ENCODE measurements around the gene PPM1B.
"Not testable (repeated sequence)": the region's sequence is repeated elsewhere in the genome, so short reads cannot be mapped to it uniquely, and the experiment has no call there.

Gene PPM1B

DNA sequence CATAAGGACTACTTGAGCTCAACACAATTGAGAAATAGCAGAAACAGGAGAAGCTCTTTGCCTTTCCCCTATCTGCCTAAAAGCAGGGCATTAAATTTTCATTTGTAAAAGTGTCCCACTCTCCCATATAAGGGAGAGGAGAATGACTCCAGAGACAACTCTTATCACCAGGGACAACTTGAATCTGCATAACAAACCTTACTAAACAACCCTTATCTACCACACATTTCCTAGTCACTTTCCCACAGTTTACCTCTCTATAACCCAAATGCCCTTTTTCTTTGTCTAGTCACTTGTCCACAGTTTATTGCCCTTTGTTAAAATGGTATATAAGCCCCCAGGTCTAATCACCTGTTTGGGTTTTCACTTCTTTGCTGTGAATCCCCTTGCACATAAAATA lies 37.5 kb upstream of the PPM1B start:
- DNase-seq (ENCODE audit: insufficient read length, low spot score): no peak
- TF ChIP-seq, protein P1, sequence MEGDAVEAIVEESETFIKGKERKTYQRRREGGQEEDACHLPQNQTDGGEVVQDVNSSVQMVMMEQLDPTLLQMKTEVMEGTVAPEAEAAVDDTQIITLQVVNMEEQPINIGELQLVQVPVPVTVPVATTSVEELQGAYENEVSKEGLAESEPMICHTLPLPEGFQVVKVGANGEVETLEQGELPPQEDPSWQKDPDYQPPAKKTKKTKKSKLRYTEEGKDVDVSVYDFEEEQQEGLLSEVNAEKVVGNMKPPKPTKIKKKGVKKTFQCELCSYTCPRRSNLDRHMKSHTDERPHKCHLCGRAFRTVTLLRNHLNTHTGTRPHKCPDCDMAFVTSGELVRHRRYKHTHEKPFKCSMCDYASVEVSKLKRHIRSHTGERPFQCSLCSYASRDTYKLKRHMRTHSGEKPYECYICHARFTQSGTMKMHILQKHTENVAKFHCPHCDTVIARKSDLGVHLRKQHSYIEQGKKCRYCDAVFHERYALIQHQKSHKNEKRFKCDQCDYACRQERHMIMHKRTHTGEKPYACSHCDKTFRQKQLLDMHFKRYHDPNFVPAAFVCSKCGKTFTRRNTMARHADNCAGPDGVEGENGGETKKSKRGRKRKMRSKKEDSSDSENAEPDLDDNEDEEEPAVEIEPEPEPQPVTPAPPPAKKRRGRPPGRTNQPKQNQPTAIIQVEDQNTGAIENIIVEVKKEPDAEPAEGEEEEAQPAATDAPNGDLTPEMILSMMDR (IDR thresholded peaks at IDR 0.05; ENCODE audit: insufficient read depth, missing control alignments): no peak
- no peak for FAIRE-seq

DNA sequence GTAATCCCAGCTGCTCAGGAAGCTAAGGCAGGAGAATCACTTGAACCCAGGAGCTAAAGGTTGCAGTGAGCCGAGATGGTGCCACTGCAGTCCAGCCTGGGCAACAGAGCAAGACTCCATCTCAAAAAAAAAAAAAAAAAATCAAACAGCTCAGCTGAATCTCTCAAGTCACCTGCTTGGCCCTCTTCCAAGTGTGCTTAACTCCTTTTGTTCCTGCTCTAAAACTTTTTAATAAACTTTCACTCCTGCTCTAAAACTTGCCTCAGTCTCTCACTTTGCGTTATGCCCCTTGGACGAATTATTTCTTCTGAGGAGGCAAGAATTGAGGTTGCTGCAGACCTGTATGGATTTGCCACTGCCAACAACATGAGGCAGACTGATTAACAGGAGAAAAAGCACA lies 35.1 kb upstream of the PPM1B start:
- not testable (repeated sequence) for FAIRE-seq; DNase-seq (ENCODE audit: insufficient read length, low spot score)

DNA sequence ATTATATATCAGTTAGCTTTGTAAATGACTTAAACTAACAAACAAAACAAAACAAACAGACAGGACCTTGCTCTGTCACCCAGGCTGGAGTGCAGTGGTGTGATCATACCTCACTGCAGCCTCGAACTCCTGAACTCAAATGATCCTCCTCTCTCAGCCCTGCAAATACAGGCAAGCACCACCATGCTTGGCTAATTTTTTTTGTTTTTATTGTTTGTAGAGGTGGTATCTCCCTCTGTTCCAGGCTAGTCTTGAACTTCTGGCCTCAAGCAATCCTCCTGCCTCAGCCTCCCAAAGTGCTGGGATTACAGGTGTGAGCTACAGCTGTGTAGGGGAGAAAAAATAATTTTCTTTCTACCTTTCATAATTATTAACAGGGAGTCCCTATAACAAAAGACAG lies 33.8 kb upstream of the PPM1B start:
- TF ChIP-seq, protein P1 (IDR thresholded peaks at IDR 0.05; ENCODE audit: insufficient read depth, missing control alignments): no peak
- FAIRE-seq: no peak
- no peak for DNase-seq (ENCODE audit: insufficient read length, low spot score)

DNA sequence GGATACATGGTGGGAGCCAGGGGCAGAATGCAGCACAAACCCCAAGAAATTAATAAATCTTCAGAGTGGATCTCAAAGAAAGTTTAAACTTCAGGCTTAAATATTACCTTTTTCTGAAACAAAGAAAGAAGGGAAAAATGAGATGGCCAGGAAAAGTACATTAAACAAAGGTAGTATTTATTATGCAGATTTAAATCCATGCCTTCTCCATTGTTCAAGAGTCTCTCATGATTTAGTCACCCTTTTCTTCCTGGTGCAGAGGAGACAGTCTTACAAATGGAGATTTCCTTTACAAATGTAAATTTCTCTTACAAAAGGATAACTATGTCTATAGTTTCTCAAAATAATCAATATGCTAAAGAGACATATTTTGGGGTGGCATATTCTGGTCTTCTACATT lies 33.4 kb upstream of the PPM1B start:
- no peak for FAIRE-seq
- TF ChIP-seq, protein P1 (IDR thresholded peaks at IDR 0.05; ENCODE audit: insufficient read depth, missing control alignments): no peak
- no peak for DNase-seq (ENCODE audit: insufficient read length, low spot score)

DNA sequence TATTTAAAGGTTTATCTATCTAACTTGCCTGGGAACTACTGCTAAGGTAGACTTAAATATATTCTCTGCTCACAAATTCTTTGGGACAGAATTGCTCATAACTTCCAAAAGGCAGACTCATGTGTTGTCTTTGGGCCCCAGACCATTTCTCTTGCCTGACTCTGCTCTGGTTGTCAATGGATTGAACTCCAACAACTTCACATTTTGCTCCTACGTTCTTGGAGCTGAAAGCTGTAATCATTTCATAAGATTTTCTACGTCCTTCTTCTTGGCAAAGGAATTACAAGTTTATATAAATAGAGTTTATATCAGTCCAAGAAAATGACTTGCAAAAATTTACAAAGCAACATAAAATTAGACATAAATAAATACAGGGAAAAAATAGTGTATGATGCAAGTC lies 32.9 kb upstream of the PPM1B start:
- DNase-seq (ENCODE audit: insufficient read length, low spot score): no peak
- TF ChIP-seq, protein P1 (IDR thresholded peaks at IDR 0.05; ENCODE audit: insufficient read depth, missing control alignments): no peak
- no peak for FAIRE-seq

DNA sequence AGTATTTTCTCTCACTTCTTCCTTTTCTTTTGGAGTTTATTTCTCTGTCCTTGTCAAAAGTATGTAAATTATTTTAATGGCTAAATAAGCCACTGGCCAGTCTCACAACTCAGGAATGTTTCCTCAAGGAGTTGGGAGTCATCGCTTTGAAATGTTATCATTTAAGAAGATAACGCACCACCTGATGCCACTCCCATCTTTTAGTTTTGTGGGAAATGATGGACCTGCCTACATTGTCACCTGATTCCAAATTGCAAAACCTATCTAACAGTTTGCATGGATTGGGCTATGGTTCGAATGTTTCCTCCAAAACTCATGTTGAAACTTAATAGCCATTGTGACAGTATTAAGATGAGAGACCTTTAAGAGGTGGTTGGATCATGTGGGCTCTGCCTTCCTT lies 32.4 kb upstream of the PPM1B start:
- DNase-seq (ENCODE audit: insufficient read length, low spot score): no peak
- TF ChIP-seq, protein P1 (IDR thresholded peaks at IDR 0.05; ENCODE audit: insufficient read depth, missing control alignments): no peak

DNA sequence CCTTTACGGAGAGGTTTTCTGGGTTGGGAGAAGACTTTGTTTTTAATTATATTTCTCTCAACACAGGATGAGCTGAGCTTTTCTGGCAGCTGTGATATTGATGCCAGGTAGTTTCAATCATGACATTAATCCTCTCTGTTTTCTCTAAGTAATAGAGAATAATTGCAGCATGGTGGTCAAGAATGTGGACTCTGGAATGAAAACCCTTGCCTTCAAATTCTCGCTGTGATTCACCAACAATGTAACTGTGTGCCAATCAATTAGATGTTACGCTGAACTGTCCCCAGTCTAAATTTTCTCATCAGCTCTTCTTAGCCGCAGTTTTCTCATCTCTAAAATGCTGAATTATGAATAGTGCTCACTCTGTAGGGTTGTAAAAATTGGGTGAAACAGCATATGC lies 31.6 kb upstream of the PPM1B start:
- DNase-seq (ENCODE audit: insufficient read length, low spot score) (no peak), FAIRE-seq (no peak)
- TF ChIP-seq, protein P1 (IDR thresholded peaks at IDR 0.05; ENCODE audit: insufficient read depth, missing control alignments): no peak

More for the DNA sequence above, 32.4 kb upstream of the PPM1B start:
- peak; percentile 11 for FAIRE-seq

DNA sequence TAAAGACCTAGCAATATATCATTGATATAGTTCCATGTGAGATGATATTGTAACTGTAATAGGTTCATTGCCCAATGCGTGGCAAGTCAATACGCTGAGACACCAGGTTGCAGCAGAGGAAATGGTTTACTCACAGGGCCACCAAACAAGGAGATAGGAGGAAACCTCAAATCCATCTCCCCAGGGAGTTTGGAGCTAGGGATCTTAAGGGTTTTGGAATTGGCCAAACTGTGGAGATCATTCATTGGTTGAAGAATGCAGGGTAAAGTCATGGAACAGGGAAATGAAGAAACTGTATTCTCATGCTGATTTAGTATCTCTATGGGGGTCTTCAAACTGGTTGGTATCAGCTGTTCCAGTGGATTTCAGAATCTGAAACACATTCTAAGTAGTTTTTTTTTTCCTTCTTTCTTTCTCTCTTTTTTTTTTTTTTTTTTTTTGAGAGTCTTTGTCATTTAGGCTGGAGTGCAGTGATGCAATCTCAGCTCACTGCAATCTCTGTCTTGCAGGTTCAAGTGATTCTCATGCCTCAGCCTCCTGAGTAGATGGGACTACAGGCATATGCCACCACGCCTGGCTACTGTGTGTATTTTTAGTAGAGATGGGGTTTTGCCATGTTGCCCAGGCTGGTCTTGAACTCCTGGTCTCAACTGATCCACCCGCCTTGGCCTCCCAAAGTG lies 30.7 kb upstream of the PPM1B start:
- TF ChIP-seq, protein P1 (IDR thresholded peaks at IDR 0.05; ENCODE audit: insufficient read depth, missing control alignments): no peak

More for the DNA sequence above, 30.7 kb upstream of the PPM1B start:
- DNase-seq (ENCODE audit: insufficient read length, low spot score): no peak
- no peak for FAIRE-seq
